HG03521 (cell line): ENCODE data around the gene NTNG1.

Experiments
- ATAC-seq: cut with Tn5 transposase; IDR thresholded peaks from one replicate; pipeline ENCODE4 v1.9.1; 2021; ENCODE audit warnings: mild to moderate bottlenecking, moderate library complexity; ENCODE audit not compliant: unreplicated experiment

The NTNG1 gene

DNA sequence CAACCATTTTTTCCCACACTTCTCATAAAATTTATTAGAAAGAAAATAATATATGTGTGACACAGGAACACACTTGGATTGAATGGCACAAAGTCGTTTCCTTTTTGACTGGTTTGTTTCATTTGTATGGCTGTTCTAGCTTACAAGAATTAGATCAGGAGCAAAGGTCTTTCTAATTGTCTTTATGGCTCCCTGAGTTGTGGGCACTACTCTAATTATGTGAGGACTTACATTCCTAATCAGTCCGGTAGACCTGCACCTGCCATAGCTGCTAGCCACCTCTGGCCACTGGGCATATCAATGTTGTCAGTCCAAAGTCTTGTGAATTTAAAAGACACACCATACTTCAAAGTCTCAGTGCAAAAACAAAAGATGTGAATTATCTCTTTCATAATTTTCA, 346.7 kb downstream of the NTNG1 start:
- ATAC-seq, result no peak

DNA sequence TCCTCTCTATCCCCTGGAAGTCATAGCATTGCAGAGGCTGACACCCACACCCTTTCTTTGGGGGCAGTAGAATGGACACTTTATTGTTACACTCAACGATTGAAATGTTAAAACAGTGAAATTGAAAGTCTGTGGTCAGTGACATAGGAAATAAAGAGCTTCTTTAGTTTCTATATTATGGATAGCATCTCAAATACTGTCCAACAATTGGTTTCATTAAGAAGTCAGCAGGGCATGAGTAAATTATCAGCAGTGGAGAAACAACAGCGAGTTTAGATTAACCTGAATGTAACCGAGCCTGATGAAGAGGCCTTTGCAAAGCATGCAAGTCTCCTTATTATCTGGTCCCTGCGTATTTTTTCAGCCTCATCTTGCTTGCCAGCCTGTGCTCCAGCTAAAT, 350.7 kb downstream of the NTNG1 start:
- ATAC-seq, result no peak

DNA sequence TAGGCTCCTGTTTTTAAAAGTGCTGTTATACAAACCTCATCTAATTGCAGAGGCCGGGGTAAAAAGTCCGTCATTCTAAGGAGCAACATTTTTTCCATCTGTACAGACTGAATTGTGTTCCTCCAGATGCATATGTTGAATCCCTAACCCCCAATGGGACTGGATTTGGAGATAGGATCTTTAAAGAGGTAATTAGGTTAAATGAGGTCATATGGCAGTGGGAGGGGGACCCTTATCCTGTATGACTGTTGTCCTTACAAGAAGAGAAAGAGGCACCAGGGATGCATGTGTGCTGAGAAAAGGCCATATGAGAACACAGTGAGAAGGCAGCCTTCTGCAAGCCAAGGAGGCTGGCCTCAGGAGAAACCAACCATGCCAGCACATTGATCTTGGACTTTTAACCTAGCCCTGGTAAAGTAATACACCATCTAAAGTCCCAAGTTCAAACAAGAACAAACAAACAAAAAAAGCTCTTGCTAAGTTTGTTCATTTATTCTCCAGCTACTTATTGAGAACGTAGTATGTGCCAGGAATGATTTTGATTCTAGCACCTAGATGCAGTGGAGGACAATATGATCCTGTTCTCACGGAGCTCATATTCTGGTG, 352.4 kb downstream of the NTNG1 start:
- ATAC-seq, result no peak

DNA sequence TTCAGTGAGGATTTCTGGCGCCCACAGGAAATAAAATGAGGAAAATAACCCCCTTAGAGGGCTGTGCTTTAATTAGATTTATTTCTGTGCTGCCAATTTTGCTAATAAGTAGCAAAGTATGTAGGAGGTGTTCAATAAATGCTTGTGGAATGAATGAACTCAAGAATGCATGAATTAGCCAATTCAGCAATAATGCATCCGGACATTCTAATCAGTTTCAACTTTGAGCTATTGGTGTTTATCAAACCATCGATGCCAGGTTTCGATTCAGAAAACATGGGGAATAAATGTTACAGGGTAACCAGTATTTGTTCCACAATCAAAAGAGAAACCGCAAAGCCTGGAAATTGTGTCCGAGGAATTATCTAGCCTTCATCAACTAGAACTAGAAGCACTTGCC, 353.2 kb downstream of the NTNG1 start:
- ATAC-seq, result no peak

DNA sequence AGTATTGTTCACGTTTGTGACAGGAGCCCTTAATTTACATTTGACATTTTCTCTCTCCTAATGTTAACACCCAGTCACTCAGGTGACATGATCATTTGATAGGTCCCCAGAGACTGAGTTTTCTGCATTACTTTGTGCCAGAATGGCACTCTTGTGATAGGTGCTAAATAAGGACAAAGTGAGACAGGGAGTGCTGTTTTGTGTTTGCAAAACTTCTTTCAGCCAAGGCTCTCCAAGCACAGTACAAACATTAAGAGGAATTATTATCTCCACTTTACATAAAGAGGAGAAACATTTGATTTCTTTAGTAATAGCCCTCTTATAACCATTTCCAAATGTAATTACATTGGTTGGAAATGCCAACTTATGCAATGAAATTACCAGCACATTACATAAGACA, 355.2 kb downstream of the NTNG1 start:
- ATAC-seq, result no peak

DNA sequence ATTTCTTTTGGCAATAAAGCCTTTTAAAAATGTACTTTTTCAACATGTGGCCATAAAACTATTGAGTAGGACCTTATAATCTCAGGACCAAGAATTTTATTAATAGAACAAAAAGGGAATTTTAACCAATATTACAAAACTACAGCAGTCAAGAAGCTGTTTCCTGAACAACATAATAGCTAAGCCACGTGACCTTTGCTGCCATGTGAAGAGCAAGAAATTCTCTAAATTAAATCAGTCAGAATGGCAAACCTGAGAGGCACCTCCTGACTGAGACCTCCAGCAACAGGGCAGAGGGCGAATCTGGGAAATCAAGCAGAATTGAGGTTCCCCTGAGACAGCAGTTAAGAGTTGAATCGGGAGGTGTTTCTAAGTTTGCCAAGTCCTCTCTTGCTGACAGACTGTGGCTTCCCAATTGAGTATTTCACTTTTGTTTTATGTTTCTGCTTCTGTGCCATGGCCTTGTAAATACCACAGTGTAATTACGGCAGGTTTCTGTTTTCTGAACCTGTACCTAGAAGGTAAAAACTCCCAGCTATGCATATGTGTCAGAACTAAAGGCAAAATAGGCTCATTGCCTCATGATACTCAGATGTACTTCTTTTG, 358.4 kb downstream of the NTNG1 start:
- peak; percentile 93 for ATAC-seq

DNA sequence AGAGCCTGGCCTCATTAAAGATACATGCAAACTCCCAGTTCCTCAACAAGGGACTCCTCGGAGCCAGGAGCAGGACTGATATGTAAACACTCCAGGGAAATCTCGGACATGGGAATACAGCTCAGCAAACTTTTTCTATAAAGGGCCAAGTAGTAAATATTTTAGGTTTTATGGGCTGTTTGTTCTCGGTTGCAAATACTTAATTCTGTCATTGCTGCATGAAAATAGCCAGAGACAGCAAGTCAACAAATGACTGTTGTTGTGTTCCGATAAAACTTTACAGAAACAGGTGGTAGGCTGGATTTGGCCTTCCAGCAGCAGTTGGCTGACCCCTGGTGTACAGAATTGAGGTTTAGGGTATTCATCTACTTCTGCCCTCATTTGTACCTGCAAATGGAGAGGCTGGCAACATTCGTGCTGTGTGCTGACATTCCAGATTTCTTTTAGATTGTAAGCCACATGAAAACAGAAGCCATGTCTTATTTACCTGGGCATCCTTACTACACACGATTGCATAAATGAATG, 360.3 kb downstream of the NTNG1 start:
- no peak for ATAC-seq

DNA sequence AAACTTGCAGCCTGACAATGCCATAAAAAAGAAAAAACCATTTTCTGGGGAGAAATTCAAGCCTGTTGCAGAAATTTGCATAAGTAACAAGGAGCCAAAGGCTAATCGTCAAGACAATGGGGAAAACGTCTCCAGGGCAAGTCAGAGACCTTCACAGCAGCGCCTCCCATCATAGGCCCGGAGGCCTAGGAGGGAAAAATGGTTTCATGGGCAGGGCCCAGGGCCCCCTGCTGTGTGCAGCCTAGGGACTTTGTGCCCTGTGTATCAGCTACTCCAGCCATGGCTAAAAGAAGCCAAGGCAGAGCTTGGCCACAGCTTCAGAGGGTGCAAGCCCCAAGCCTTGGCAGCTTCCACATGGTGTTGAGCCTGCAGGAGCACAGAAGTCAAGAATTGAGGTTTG, 369.5 kb downstream of the NTNG1 start:
- no peak for ATAC-seq

DNA sequence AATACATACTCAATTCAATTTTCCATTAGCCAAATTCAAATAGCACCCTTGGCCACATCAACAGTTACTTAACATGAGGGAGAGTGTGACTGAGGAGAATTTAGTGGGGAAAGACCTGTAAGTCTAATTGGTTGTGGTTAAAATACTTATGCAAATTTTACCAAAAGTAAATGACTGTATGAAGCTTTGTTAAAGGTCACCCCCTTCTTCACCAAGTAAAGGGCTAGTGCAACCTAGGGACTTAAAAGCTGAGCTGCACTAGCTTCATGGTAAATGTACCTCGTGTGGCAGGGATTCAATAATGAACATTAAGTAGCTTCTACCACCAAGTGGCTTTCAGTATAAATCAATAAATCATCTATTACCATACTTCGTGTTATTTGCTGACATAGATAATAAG, 372.0 kb downstream of the NTNG1 start:
- no peak for ATAC-seq

DNA sequence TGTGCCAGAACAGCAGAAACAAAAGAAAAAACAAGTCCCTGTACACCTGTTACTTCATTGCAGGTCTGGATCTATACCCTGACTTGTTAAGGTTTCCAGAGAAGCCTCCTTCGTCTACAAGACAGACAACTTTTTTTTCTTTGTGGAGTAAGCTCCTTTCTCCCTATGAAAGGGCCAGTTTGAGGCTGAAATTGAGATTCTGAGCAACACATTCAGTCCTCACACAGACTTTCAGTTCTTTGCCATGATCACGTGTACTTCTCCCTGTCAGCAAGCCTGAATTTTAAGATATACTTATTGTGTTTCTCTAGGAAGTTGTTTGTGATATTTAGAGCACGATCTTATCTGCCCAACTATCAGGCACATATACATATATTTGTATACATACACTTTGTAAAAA, 374.0 kb downstream of the NTNG1 start:
- ATAC-seq, result no peak

DNA sequence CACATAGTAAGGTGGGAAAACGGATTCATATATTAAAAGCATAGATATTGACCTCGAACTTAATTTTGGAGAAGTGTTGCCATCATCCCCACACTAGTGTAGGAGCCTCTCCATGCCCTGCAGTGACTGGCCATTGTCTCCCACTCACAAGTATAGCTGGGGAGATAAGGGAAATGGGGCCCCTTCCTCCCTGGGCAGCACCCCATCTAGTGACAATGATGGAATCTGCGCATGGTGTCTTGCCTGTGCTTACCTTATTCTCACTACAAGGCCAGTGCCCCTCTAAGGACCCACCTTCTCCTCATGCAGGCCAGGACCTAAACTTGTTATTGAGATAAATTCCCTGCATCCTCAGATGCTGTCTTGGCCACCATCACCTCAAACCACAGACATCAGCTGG, 374.9 kb downstream of the NTNG1 start:
- ATAC-seq, result no peak

DNA sequence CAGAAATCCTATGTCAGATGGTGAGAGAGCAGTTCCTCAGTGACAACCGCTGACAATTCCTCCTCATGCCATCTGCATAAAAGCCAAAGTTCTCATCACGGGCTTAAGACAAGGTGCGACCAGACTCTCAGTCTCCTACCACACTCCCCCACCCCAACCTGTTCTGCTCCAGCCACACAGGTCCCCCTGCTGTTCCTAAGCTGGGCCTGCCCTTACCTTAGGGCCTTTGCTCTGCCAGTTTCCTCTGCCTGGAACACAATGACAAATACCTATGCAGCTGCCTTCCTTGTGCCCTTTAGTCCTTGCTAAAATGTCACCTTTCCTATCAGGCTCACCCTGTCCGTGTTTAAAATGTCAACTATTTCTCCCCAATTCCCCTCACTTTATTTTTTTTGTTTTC, 382.2 kb downstream of the NTNG1 start:
- ATAC-seq, result no peak

DNA sequence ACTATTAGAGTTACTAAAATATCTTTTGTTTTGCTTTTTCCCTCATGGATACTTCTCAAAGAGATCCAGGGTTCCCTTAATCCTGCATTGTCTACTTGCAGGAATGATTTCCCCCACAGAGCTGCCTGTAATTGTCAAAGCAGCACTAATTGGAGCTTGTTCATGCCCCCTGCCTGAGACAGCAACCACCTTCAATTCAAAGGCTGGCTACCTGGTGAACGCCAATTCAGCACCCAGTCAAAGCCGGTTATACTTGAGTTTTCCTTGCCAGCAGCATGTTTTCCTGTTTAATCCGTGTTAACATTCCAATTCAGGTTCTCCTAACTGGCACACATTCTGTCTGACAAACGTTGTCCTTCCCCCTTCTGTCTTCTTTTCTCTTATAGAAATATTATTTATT, 382.9 kb downstream of the NTNG1 start:
- ATAC-seq, result no peak

DNA sequence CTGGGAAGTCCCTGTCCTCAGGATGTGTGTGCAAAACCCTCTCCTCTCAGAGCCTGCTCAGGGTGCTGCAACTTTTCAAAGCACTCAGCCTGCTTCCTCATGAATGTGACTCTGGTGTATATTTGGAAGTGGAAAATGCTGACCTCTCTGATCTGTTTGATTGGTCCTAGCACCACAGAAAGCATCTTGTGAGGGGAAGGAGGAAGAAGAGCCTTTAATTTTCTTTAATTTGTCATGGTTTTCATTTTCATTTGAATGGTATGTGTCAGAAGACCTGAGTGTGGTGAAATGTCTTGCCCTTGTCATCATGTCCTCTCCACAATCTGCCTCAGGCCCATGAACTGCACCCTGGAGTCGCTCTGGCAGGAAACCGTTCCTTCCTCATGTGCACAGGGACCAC, 383.5 kb downstream of the NTNG1 start:
- no peak for ATAC-seq

DNA sequence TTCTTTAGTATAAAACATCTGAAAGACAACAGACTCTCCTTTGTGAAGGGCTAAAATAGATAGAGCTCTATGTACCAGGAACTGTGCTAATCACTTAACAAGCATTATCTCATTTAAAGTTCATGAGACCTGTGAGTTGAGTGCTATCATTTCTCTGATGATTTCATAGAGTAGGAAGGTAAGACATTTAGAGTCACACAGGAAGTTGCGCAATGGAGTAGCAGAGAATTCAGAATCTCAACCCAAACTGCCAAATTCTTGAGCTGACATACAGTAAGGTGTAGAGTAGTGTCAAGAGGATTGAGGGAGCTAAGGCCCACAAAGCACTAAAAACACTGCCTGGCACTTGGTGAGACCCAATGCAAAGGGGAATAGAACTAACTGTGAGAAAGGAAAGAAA, 384.3 kb downstream of the NTNG1 start:
- no peak for ATAC-seq

DNA sequence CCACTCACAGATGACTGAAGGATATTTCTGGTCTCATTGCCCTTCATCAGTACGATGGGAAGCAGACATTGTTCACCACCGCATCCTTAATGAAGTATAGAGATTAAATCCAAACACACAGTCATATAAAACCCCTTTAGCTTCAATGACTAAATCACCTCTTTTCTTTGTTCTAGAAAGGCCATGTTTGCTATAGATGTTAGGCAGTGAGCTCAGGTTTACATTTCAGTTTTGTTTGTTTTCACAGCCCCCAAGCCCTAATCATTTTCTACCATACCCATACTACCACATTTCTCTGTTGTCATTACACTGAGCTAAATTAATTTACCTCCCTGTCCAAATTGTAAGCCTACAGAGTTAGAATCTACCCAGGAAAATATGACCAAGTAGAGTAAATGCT, 385.1 kb downstream of the NTNG1 start:
- no peak for ATAC-seq

DNA sequence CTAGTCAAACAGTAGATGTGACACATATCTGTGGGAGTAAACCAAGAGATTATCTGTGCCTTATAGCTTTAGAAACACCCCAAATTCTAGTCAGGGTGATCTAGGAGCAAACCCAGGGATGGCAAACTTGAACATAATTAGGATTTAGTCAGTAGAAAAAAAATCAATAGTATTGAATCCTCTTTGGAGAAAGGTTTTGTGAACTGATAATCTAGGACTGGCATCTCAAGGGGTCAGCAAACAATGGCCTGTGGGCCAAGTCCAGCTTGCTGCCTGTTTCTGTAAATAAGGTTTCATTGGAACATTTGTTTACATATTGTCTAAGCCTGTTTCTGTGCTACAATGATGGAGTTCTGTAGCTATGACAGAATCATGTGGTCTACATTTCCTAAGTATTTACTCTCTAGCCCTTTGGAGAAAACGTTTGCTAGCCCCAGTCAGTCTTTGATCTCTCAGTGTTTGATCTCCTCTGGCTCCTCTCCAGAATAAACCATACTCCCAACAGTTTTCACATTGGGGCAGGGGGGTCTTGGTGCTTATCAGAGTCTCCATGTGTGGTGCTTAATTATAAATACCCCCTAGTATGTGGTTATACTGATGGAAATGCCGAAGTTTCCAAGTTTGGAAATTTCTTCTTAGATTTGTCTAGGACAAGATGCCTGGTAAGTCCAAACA, 385.8 kb downstream of the NTNG1 start:
- ATAC-seq, result no peak

DNA sequence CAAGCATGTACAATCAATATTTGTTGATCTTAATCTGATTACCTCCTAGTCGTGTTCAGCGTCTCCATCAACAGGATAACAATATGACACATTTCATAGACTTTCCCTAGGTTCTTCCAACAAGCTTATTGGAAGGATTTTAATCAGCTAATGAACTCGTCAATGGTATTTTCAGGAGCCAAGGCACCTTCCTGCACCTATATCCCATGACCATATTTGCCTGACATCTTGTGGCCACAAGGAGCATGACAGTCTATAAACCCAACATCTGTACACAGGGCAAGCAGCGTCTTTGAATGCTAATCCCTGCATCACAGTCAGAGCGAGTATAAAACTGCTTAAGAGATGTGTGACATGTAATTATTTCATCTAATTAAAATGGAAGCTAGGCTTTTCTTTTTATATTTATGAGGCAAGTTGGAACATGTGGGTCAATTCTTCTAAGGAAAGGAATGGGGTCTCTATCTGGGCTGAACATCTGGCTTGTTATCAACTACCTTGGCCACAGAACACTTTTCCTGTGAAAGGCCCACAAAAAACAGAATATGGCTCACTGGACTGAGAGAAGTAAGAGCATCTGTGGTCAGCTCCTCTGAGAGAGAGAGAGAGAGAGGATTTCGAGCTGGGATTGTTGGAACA, 388.8 kb downstream of the NTNG1 start:
- peak; percentile 95 for ATAC-seq

DNA sequence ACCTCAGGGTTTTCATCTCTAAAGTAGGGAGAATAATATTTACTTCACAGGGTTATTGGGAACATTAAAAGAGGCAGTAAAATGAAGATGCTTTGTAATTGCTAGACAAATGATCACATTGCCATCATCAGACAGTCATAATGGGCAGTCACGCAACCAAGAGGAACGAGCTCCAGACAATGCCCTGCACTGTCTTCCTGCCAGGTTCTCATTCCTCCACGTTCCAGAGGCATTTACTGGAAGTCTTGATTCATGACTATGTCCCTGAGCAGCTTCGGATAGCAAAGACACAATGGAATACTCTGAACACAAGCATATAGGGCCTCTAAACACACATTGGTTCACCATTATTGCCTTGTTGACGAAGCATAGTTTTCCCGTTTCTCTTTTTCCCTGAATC, 389.7 kb downstream of the NTNG1 start:
- no peak for ATAC-seq

DNA sequence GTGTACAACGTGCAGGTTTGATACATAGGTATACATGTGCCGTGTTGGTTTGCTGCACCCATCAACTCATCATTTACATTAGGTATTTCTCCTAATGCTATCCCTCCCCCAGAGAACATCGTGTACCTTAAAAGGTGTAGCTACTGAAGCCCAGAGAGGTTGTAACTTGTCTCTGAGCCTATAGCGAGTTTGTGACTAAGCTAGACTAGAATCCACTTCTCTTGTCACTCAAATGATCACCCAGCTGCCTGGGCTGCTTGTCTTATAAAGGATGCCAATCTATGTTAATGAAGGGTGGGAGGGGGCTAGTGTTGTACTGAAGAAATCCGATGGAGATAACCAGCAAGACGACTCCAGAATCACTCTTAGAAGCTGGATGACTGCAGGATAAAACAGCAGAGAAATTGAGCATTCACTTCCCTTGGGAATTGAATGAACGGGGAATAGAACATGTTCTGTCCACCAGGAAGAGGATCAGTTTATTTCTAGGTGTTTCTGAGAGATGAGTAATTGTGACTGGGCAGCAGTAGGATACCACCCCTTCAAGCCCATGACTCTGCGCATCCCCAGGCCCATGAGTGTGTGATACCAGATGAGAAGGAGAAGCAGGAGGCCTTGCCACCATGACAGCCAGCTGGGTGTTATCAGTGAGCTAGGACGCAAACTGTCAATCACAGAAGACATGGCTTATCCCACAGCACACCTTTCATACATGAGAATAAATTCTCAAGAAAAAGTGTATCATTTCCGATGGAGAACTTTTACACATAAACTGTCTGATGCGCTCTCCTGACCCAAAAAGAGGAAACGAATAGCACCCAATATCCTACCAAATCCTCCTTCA, 390.4 kb downstream of the NTNG1 start:
- ATAC-seq, result no peak

DNA sequence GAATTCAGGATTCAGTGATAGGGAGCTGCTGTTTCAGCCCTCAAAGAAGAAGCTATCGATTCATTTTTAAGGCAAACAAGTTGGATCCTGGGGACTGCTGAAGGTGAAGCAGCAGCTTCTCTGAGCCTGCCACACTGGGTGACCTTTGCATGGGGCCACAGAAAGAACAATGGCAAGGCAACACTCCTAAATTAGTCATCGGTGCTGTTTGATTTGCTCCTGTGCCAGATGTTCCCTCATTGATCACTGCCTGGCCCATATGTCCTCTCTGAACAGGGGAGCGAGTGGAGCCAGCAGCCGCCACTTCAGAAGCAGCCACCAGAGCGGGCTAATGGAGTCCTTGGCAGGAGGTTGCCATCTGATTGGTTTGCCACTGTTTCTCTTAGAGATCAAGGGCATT, 391.5 kb downstream of the NTNG1 start:
- ATAC-seq, result no peak
